HepG2 (cell line): ENCODE measurements around the gene PDZD7. TPM values are rescaled to one million over a fixed set of nuclear protein-coding genes. Genes with fewer than 3 reads are reported as not detected.

Experiments used
- CEBPG ChIP-seq: IDR thresholded peaks from 2 replicates; pipeline ENCODE4 v1.6.1; 2016
- DPF2 ChIP-seq: sonication (generic); formaldehyde crosslinking; IDR thresholded peaks from 2 replicates; pipeline ENCODE4 v1.4.0; 2020; ENCODE audit warnings: mild to moderate bottlenecking, low read depth, missing genetic modification reagents, borderline replicate concordance
- FOXO1 ChIP-seq: sonication (generic); formaldehyde crosslinking; IDR thresholded peaks from 2 replicates; pipeline ENCODE4 v1.4.0; 2020; ENCODE audit warnings: missing genetic modification reagents
- KAT8 ChIP-seq: IDR thresholded peaks from 2 replicates; pipeline ENCODE4 v1.6.1; 2016; ENCODE audit warnings: missing genetic modification reagents, missing compliant biosample characterization
- PHF5A ChIP-seq: IDR thresholded peaks from one replicate; pipeline ENCODE4 v1.6.1; 2018; ENCODE audit warnings: low read depth, missing genetic modification reagents; ENCODE audit not compliant: unreplicated experiment
- SMAD3 ChIP-seq: sonication (generic); formaldehyde crosslinking; IDR thresholded peaks from 2 replicates; pipeline ENCODE4 v1.4.0; 2020; ENCODE audit warnings: missing genetic modification reagents
- SMARCE1 ChIP-seq: fragments of 450-650 bp; IDR thresholded peaks from 2 replicates; pipeline ENCODE4 v1.6.1; 2017; ENCODE audit warnings: borderline replicate concordance
- SRSF1 ChIP-seq: fragments of 200-400 bp; formaldehyde crosslinking; optimal IDR thresholded peaks from 2 replicates; pipeline ENCODE3; 2017; ENCODE audit warnings: mild to moderate bottlenecking, low read depth, low read length, moderate library complexity
- TP53 ChIP-seq: sonication (generic); formaldehyde crosslinking; conservative IDR thresholded peaks from 2 replicates; pipeline ENCODE4 v1.4.0; 2020; ENCODE audit warnings: missing genetic modification reagents
- ZFP36L1 ChIP-seq: sonication (generic); formaldehyde crosslinking; IDR thresholded peaks from 2 replicates; pipeline ENCODE4 v1.8.0; 2022; ENCODE audit warnings: mild to moderate bottlenecking, missing genetic modification reagents, moderate library complexity
- ZMYM4 ChIP-seq: sonication (generic); formaldehyde crosslinking; IDR thresholded peaks from 2 replicates; pipeline ENCODE4 v1.8.1; 2023; ENCODE audit warnings: mild to moderate bottlenecking, missing genetic modification reagents
- ZNF20 ChIP-seq: sonication (generic); formaldehyde crosslinking; IDR thresholded peaks from 2 replicates; pipeline ENCODE4 v1.4.0; 2020; ENCODE audit warnings: mild to moderate bottlenecking, moderate library complexity, missing genetic modification reagents
- ZNF326 ChIP-seq: sonication (generic); formaldehyde crosslinking; IDR thresholded peaks from 2 replicates; pipeline ENCODE4 v1.4.0; 2020; ENCODE audit warnings: missing genetic modification reagents, borderline replicate concordance
- ZNF34 ChIP-seq: sonication (generic); formaldehyde crosslinking; IDR thresholded peaks from 2 replicates; pipeline ENCODE4 v1.4.0; 2020; ENCODE audit warnings: mild to moderate bottlenecking, missing genetic modification reagents, borderline replicate concordance
- ZNF407 ChIP-seq: sonication (generic); formaldehyde crosslinking; IDR thresholded peaks from one replicate; pipeline ENCODE4 v1.5.1; 2020; ENCODE audit warnings: mild to moderate bottlenecking, missing genetic modification reagents; ENCODE audit errors: not compliant biosample characterization
- ZNF513 ChIP-seq: sonication (generic); formaldehyde crosslinking; conservative IDR thresholded peaks from 2 replicates; pipeline ENCODE4 v1.5.0; 2020; ENCODE audit warnings: missing genetic modification reagents
- ZNF577 ChIP-seq: sonication (generic); formaldehyde crosslinking; IDR thresholded peaks from 2 replicates; pipeline ENCODE4 v1.4.0; 2020; ENCODE audit warnings: mild to moderate bottlenecking, low read depth, missing genetic modification reagents, borderline replicate concordance
- ZNF737 ChIP-seq: sonication (generic); formaldehyde crosslinking; IDR thresholded peaks from 2 replicates; pipeline ENCODE4 v1.5.0; 2020; ENCODE audit warnings: missing genetic modification reagents, mild to moderate bottlenecking, borderline replicate concordance
- polyA plus RNA-seq, 8 experiments: library from polyadenylated mRNA; depleted of rRNA in 3 of 8; stranded (reverse) in 7 of 8; unstranded in 1 of 8; fragments of >200 nt; fragmentation: Illumina TruSeq in 4 of 8; extraction: Trizol in 4 of 8; gene quantifications; 2 replicates each; pipeline versions ENCODE4 v1.2.1 to v1.2.3, GENCODE V29; 2011 to 2016; ENCODE audit warnings: low read depth in 4 of 8, missing spikeins in 1 of 8, mixed read lengths in 1 of 8; ENCODE audit not compliant: insufficient read depth in 1 of 8
- total RNA-seq, 5 experiments: library from RNA; depleted of rRNA; stranded (reverse); fragments of >200 nt; fragmentation: Illumina TruSeq; extraction: Trizol; gene quantifications; 2 replicates each; pipeline ENCODE4 v1.2.3, GENCODE V29; 2016; ENCODE audit warnings: low read depth in 1 of 5
- TF ChIP-seq, protein P1 (sequence below): sonication (generic); formaldehyde crosslinking; IDR thresholded peaks from 2 replicates; pipeline ENCODE4 v1.4.0; 2020; ENCODE audit warnings: missing genetic modification reagents
- TF ChIP-seq, protein P2 (sequence below): sonication (generic); formaldehyde crosslinking; IDR thresholded peaks from 2 replicates; pipeline ENCODE4 v1.8.1; 2023; ENCODE audit warnings: missing genetic modification reagents, mild to moderate bottlenecking, borderline replicate concordance

PDZD7 gene
- total and polyA plus RNA-seq, 2 of the 13 experiments (the other 11 are each of a cell fraction or from before 2014, with no cell fraction given): 0.58 to 0.73 TPM

DNA sequence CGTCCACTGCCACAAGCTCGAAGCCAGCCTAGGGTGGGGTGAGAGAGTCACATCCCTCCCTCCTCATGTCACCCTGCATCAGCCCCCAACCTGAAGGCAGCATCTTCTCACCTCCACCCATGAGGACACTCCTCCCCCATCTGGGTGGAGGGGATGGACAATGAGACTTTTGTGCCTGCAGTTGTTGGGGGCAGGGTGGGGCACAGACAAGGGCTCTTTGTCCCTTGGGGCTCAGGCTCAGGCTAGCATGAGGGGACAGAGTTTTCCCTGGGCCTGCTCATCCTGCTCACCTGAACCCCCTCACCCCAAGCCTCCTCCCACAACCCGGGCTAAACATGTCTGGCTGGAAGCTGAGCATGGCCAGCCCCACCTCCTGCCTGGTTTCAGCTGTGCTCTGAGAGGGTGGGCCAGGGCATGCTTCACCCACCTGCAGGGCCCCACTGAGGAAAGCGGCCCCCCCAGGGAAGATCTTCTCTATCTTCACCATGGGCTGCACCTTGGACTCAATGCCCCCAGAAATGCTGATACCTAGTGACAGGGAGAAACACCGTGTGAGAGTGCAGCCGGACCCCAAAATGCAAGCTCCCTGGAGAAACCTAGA lies 22.0 kb downstream of the PDZD7 start (continued):
- TF ChIP-seq ZNF407 (CRISPR knock-in tag): no peak
- no peak for TF ChIP-seq SMAD3 (CRISPR knock-in tag)
- no peak for TF ChIP-seq KAT8 (CRISPR knock-in tag)
- no peak for TF ChIP-seq ZNF20 (CRISPR knock-in tag)
- TF ChIP-seq SRSF1: no peak
- TF ChIP-seq ZFP36L1 (CRISPR knock-in tag): no peak
- 0 out of 2 replicates have a peak, but pooled peaks have one; percentile 16 for TF ChIP-seq CEBPG (CRISPR knock-in tag)
- no peak for TF ChIP-seq ZNF577 (CRISPR knock-in tag)
- no peak for TF ChIP-seq ZMYM4 (CRISPR knock-in tag)
- TF ChIP-seq ZNF34 (CRISPR knock-in tag): no peak
- no peak for TF ChIP-seq FOXO1
- TF ChIP-seq ZNF326 (CRISPR knock-in tag): no peak
- no peak for TF ChIP-seq ZNF513
- TF ChIP-seq ZNF737 (CRISPR knock-in tag): no peak
- TF ChIP-seq DPF2 (CRISPR knock-in tag): no peak
- TF ChIP-seq, protein P1, sequence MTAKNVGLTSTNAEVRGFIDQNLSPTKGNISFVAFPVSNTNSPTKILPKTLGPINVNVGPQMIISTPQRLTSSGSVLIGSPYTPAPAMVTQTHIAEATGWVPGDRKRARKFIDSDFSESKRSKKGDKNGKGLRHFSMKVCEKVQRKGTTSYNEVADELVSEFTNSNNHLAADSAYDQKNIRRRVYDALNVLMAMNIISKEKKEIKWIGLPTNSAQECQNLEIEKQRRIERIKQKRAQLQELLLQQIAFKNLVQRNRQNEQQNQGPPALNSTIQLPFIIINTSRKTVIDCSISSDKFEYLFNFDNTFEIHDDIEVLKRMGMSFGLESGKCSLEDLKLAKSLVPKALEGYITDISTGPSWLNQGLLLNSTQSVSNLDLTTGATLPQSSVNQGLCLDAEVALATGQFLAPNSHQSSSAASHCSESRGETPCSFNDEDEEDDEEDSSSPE (CRISPR knock-in tag): no peak
- TF ChIP-seq, protein P2, sequence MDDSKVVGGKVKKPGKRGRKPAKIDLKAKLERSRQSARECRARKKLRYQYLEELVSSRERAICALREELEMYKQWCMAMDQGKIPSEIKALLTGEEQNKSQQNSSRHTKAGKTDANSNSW (CRISPR knock-in tag): no peak
- no peak for TF ChIP-seq PHF5A (CRISPR knock-in tag)
- TF ChIP-seq SMARCE1: no peak
- TF ChIP-seq TP53 (CRISPR knock-in tag): no peak
